Measurements from ENCODE around the gene CNTNAP2.

DNA sequence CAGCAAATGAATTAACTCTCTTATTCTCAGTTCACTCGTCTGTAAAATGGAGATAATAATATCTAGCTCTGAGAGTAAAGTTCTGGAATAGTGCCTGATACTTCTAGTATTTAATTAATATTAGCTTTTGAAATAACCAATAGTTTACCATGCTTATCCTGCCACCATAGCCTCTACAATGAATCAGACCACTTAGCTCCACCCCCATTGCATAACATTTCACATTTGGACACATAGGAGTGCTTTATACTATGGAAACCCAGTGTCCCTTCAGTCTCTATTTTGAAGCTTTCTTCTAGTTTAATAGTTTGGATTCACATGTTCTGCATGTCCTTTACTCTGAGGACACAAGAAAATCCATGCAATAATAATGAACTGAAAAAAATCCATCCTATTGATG lies 2046.6 kb downstream of the CNTNAP2 start:
- TF ChIP-seq, protein P1, sequence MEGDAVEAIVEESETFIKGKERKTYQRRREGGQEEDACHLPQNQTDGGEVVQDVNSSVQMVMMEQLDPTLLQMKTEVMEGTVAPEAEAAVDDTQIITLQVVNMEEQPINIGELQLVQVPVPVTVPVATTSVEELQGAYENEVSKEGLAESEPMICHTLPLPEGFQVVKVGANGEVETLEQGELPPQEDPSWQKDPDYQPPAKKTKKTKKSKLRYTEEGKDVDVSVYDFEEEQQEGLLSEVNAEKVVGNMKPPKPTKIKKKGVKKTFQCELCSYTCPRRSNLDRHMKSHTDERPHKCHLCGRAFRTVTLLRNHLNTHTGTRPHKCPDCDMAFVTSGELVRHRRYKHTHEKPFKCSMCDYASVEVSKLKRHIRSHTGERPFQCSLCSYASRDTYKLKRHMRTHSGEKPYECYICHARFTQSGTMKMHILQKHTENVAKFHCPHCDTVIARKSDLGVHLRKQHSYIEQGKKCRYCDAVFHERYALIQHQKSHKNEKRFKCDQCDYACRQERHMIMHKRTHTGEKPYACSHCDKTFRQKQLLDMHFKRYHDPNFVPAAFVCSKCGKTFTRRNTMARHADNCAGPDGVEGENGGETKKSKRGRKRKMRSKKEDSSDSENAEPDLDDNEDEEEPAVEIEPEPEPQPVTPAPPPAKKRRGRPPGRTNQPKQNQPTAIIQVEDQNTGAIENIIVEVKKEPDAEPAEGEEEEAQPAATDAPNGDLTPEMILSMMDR (IDR thresholded peaks at IDR 0.05), result no peak
- TF ChIP-seq POLR2A (IDR thresholded peaks at IDR 0.05), result no peak

Measured in uterus (tissue), 2 donors.